CD4-positive, alpha-beta T cell treated with Interleukin-21 for 1 hour (primary cell): ENCODE results near the gene CD274.

Source experiments
- DNase-seq: peaks from one replicate; pipeline ENCODE4 v3.0.0-alpha.2; 2020

The CD274 gene

DNA sequence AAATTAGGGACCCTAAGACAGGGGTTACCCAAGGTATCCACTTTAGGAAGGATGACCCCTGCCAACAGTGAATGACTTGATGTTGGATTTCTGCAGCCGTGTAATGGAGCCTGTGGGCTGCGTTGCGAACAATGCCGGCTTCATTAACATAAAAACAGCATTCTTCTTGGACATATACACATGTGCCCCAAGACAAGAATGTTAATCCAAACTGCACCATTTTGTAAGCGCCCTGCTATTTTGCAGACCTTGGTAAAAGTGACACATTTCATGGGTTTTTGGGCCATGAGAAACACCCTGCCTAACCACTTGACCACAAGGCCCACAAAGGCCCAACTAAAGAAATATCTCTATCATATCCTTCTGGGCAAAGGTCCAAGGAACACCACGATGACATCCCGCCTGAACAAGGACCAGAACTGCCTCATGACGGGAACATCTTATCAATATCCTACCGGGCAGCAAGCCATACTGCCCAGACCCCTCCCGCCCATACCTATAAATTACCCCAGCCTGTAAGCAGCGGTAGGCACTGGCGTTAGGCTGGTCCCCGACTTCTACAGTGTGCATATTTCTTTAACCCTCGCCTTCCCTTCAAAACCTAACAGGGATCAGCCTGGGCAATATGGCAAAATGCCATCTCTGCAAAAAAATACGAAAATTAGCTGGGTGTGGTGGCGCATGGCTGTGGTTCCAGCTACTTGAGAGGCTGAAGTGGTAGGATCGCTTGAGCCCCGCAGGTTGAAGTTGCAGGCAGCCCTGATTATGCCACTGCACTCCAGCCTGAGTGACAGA, 50.3 kb downstream of the CD274 start:
- DNase-seq = no peak

DNA sequence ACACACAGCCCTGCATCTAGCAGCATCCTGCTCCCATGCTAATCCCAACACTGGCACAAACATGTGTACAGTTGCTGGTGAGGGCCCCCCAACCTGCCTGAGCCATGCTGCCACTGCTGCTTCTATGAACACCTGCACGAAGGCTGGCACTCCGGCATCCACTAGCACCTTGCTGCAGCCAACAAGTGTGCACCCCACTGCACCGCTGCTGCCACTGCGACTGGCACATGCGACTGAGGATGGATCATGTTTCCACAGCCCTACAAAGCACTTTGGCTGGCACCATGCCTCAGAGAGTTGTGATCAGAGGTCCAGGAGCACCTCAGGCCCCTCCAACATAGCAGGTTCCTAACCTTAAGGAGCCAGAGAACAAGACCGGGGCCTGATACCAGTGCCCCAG, 52.2 kb downstream of the CD274 start:
- DNase-seq = no peak

GRCh38 chr9:5509573-5509972, 59.2 kb downstream of the CD274 start:
- DNase-seq = no peak

GRCh38 chr9:5510360-5510931, 60.1 kb downstream of the CD274 start, which contains the start of gene PDCD1LG2:
TSS of gene PDCD1LG2 (plus strand) at chr9:5510531. CDS start at chr9:5522547, 12,016 bp downstream.
- DNase-seq = peak; percentile 40

DNA sequence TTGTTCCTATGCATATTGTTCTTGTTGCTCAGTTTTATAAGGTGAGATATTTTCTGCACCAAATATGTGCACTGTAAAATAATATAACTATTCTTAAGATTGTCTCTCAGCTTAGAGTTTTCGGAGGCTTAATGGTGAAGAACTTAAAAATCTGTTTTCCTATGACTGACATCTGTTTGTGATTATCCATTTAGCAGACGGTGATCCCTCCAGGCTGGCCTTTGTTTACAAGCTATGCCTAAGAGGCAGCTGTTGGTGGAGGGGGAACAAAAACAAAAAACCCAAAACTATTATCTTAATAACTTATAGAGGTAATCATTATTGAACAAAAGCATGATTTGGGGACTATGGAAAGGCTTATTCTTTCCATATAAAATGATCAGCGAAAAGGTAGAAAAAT, 60.6 kb downstream of the CD274 start:
- DNase-seq = no peak

- DNase-seq = no peak
Observed at GRCh38 chr9:5511476-5511875, 61.1 kb downstream of the CD274 start.

GRCh38 chr9:5511935-5512580, 61.7 kb downstream of the CD274 start:
- DNase-seq = no peak

GRCh38 chr9:5512658-5513452, 62.5 kb downstream of the CD274 start:
- DNase-seq = no peak

GRCh38 chr9:5513966-5514616, 63.7 kb downstream of the CD274 start:
- no peak for DNase-seq

DNA sequence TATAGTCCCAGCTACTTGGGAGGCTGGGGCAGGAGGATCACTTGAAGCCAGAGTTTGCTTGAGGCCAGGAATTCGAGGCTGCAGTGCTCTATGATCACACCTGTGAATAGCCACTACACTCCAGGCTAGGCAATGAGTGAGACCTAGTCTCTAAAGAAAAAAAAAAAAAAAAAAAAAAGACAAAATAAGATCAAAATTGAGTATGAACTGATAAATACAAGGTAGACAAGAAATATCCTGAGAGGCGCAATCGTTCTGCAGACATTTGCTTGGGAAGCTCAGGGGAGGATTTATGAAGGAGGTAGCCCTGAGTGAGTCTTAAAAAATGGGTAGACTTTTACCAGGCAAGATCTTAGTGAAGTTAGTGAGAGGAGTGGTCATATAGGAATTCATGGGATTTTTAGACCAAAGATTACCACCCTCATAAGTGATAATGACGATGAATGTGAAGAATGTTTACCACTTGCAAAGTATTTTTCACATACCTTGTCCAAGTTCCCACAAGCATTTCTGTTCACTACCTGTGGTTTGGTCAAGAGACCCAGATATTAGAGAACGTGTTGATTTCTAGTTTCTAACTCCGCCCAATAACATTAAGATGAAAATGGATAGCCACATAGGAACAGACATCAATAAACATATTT, 64.4 kb downstream of the CD274 start:
- no peak for DNase-seq

GRCh38 chr9:5515261-5515650, 64.9 kb downstream of the CD274 start:
- DNase-seq = no peak

DNA sequence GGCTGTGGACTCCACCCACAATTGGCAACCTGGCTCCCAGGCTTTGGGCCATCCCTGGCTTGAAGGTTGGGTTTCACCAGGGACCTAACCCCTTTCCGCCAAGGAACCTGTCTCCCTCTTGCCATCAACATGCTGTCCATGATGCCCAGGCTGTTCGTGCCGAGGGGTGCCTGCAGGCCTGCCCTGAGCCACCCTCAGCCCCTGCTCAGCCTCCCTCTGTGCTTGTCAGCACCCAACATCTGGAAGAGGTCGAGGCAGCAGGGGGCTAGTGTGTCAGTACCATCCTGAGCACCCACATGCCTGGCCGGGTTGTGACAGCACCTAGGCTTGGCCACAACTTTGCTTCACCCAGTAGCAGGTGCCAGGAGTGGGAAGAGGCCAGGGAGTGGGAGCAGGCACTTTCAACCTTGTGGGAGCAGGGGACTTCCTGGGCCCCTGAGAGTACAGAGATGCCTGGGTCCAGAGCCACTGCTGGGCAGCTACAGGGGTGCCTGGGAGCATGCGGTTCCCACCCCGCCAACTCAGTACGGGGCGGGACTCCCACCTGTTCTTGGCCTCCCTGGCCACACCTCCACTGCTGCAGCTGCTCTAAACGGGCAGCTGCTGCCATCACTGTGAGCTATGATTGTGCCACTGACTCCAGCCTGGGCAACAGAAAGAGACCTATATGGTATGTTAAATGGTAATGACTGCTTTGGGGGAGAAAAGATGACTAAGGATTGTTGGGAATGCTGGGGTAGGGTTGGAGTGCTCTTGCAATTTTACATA, 66.3 kb downstream of the CD274 start:
- no peak for DNase-seq

DNA sequence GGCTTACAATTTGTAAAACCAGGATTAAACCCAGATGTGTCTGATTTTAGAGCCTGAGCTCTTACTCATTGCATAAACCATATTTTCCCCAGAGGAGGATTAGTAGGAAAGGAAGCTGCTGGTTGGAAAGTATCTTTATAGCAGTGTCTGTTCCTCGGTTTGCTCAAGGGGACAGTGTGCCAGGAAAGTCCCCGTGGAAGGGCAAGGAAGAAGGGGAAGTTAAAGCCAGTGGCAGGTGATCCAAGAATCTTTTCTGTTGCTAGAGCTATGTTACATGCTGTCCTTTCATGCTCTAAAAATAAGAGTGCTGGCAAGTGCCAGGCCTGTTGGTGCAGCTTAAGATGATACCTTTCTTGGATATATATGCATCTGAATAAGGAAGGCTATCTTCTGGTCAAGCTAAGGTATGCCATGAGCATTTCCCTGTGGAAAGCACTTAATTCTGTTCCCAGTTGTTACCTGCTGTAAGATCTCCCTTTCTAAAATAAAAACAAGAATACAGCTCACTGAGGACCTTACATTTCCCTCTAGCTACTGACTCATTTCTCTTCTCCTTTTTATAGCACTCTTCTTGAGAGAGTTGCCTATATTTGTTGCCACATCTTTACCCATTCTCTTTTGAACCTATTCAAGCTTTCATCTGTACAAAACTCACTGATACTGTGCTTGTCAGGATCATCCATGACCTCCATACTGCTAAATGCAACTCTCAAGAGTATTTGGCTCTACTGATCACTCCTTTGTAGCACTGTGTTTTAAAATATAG, 68.0 kb downstream of the CD274 start:
- DNase-seq = no peak

- no peak for DNase-seq
Observed at GRCh38 chr9:5518937-5519319, 68.6 kb downstream of the CD274 start.
